Breast epithelium (tissue), 3 donors: ENCODE results near the gene PARK7.

Source experiments
- POLR2A ChIP-seq: fragments of 450-650 bp; IDR thresholded peaks from one replicate; pipeline ENCODE4 v1.6.1; 2016; ENCODE audit warnings: antibody characterized with exemption, mild to moderate bottlenecking, moderate library complexity
- POLR2AphosphoS5 ChIP-seq, 3 donors: sonication (generic); formaldehyde crosslinking; IDR thresholded peaks; one replicate each; pipeline ENCODE4 v1.6.1; 2017; ENCODE audit warnings: antibody characterized with exemption in 3 of 3
- TF ChIP-seq, protein P1 (sequence below), 3 donors: fragments of 450-650 bp; IDR thresholded peaks; one replicate each; pipeline ENCODE4 v1.5.1; 2016 to 2017; ENCODE audit warnings: antibody characterized with exemption in 3 of 3, mild to moderate bottlenecking in 3 of 3, moderate library complexity in 3 of 3

- TF ChIP-seq, protein P1, sequence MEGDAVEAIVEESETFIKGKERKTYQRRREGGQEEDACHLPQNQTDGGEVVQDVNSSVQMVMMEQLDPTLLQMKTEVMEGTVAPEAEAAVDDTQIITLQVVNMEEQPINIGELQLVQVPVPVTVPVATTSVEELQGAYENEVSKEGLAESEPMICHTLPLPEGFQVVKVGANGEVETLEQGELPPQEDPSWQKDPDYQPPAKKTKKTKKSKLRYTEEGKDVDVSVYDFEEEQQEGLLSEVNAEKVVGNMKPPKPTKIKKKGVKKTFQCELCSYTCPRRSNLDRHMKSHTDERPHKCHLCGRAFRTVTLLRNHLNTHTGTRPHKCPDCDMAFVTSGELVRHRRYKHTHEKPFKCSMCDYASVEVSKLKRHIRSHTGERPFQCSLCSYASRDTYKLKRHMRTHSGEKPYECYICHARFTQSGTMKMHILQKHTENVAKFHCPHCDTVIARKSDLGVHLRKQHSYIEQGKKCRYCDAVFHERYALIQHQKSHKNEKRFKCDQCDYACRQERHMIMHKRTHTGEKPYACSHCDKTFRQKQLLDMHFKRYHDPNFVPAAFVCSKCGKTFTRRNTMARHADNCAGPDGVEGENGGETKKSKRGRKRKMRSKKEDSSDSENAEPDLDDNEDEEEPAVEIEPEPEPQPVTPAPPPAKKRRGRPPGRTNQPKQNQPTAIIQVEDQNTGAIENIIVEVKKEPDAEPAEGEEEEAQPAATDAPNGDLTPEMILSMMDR (IDR thresholded peaks at IDR 0.05) = no peak
- no peak for TF ChIP-seq POLR2A
- no peak for TF ChIP-seq POLR2AphosphoS5 (IDR thresholded peaks at IDR 0.05)
These were observed 70.9 kb downstream of the PARK7 start for GRCh38 chr1:8032366-8032910.
